ENCODE measurements around the gene SEMA3A. TPM values are rescaled to one million over a fixed set of nuclear protein-coding genes. Genes with fewer than 3 reads are reported as not detected.
"Not testable (repeated sequence)": the region's sequence is repeated elsewhere in the genome, so short reads cannot be mapped to it uniquely, and the experiment has no call there.

Gene SEMA3A
- total and polyA plus RNA-seq, 4 donors = 0.08 to 11.0 (median 5.7) TPM; not detected in 1

- 34 to 54% methylated on average over 2 of the region's 2 CpGs for WGBS, 2 donors
- no peaks in the 10 kb centered on the region for H3K4me1 ChIP-seq (ENCODE audit: control insufficient read depth in 1 of 2, insufficient read depth in 2 of 2, low read length in 2 of 2)
- no peak overlapping the region for H3K27ac ChIP-seq (ENCODE audit: low read depth in 1 of 2, low read length in 2 of 2)
- H3K27me3 ChIP-seq (ENCODE audit: control insufficient read depth in 1 of 2, insufficient read depth in 2 of 2, low read length in 1 of 2) = no peaks in the 10 kb centered on the region
- H3K4me3 ChIP-seq (ENCODE audit: low read length in 2 of 2) = no peak overlapping the region
- no peak for ATAC-seq (ENCODE audit: low FRiP score)
- no peak for DNase-seq
- intact Hi-C loops (cut with DNase I) = no loop called here
- H3K36me3 ChIP-seq (ENCODE audit: control insufficient read depth in 1 of 2, insufficient read depth in 2 of 2, low read length in 1 of 2) = no peaks in the 10 kb centered on the region
- no peaks in the 10 kb centered on the region for H3K9me3 ChIP-seq (ENCODE audit: control insufficient read depth, low read length)
Measured at GRCh38 chr7:84228526-84228925, 33.9 kb upstream of the SEMA3A start.

GRCh38 chr7:84226759-84227158 lies 32.2 kb upstream of the SEMA3A start:
- no peaks in the 10 kb centered on the region for H3K27me3 ChIP-seq (ENCODE audit: control insufficient read depth in 1 of 2, insufficient read depth in 2 of 2, low read length in 1 of 2)
- DNase-seq (no peak), ATAC-seq (ENCODE audit: low FRiP score) (no peak)
- intact Hi-C loops (cut with DNase I) = no loop called here
- H3K4me3 ChIP-seq (ENCODE audit: low read length in 2 of 2) = no peak overlapping the region
- H3K27ac ChIP-seq (ENCODE audit: low read depth in 1 of 2, low read length in 2 of 2) = no peak overlapping the region
- no peaks in the 10 kb centered on the region for H3K9me3 ChIP-seq (ENCODE audit: control insufficient read depth, low read length)
- H3K36me3 ChIP-seq (ENCODE audit: control insufficient read depth in 1 of 2, insufficient read depth in 2 of 2, low read length in 1 of 2) = no peaks in the 10 kb centered on the region
- H3K4me1 ChIP-seq (ENCODE audit: control insufficient read depth in 1 of 2, insufficient read depth in 2 of 2, low read length in 2 of 2) = no peaks in the 10 kb centered on the region
- 81 to 91% methylated on average over 2 of the region's 2 CpGs for WGBS, 2 donors

DNA sequence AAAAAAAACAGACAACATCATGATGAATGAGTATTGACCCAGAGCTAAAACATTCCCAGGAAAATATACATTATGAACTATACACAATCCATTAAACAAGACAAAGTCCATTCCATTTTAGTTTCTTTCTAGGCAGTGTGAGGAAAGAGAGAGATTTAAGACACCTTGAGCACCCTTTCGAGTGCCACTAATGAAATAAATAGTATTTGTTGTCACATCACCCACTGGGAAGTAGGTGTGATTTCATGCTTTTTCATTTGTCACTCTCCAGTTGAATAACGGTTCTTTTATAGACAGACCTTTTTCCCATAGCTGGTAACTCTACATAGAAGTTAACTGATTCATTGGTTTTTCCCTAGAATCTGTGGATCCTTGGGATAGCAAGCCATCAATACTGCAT lies 29.9 kb upstream of the SEMA3A start:
- DNase-seq (no peak), ATAC-seq (ENCODE audit: low FRiP score) (no peak)
- H3K27me3 ChIP-seq (ENCODE audit: control insufficient read depth in 1 of 2, insufficient read depth in 2 of 2, low read length in 1 of 2) = no peaks in the 10 kb centered on the region
- H3K9me3 ChIP-seq (ENCODE audit: control insufficient read depth, low read length) = no peaks in the 10 kb centered on the region
- no peak overlapping the region for H3K27ac ChIP-seq (ENCODE audit: low read depth in 1 of 2, low read length in 2 of 2)
- intact Hi-C loops (cut with DNase I) = no loop called here
- H3K4me3 ChIP-seq (ENCODE audit: low read length in 2 of 2) = no peak overlapping the region
- H3K4me1 ChIP-seq (ENCODE audit: control insufficient read depth in 1 of 2, insufficient read depth in 2 of 2, low read length in 2 of 2) = no peaks in the 10 kb centered on the region
- 22 to 54% methylated on average over 2 of the region's 2 CpGs for WGBS, 2 donors
- H3K36me3 ChIP-seq (ENCODE audit: control insufficient read depth in 1 of 2, insufficient read depth in 2 of 2, low read length in 1 of 2) = no peaks in the 10 kb centered on the region

DNA sequence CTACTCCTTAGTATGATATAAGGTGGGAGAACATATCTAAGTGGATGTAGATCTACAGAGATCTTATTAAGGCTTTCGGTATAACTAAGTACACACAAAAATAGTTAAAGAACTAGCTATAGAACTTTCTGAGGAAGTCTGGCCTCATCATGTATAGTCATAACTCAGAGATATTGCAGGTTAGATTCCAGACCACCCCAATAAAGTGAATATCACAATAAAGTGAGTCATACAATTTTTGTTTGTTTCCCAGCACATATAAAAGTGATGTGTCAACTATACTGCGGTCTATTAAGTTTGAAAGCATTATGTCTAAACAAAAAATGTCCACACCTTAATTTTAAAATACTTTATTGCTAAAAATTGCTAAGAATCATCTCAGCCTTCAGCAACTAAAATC lies 24.7 kb upstream of the SEMA3A start:
- H3K27ac ChIP-seq (ENCODE audit: low read depth in 1 of 2, low read length in 2 of 2) = no peak overlapping the region
- intact Hi-C loops (cut with DNase I) = no loop called here
- H3K36me3 ChIP-seq (ENCODE audit: control insufficient read depth in 1 of 2, insufficient read depth in 2 of 2, low read length in 1 of 2) = no peaks in the 10 kb centered on the region
- H3K4me3 ChIP-seq (ENCODE audit: low read length in 2 of 2) = no peak overlapping the region
- DNase-seq = no peak
- 95 to 98% methylated on average over 2 of the region's 2 CpGs for WGBS, 2 donors
- no peak for ATAC-seq (ENCODE audit: low FRiP score)
- H3K4me1 ChIP-seq (ENCODE audit: control insufficient read depth in 1 of 2, insufficient read depth in 2 of 2, low read length in 2 of 2) = no peaks in the 10 kb centered on the region
- H3K27me3 ChIP-seq (ENCODE audit: control insufficient read depth in 1 of 2, insufficient read depth in 2 of 2, low read length in 1 of 2) = no peaks in the 10 kb centered on the region
- no peaks in the 10 kb centered on the region for H3K9me3 ChIP-seq (ENCODE audit: control insufficient read depth, low read length)

- Histone ChIP-seq H3K27me3 (ENCODE audit: control insufficient read depth in 1 of 2, insufficient read depth in 2 of 2, low read length in 1 of 2) (no peaks in the 10 kb centered on the region), H3K4me3 (ENCODE audit: low read length in 2 of 2) (no peak overlapping the region), H3K9me3 (ENCODE audit: control insufficient read depth, low read length) (no peaks in the 10 kb centered on the region), H3K27ac (ENCODE audit: low read depth in 1 of 2, low read length in 2 of 2) (no peak overlapping the region), H3K4me1 (ENCODE audit: control insufficient read depth in 1 of 2, insufficient read depth in 2 of 2, low read length in 2 of 2) (no peaks in the 10 kb centered on the region), H3K36me3 (ENCODE audit: control insufficient read depth in 1 of 2, insufficient read depth in 2 of 2, low read length in 1 of 2) (no peaks in the 10 kb centered on the region)
- 8 to 18% methylated on average over 2 of the region's 2 CpGs for WGBS, 2 donors
- ATAC-seq (ENCODE audit: low FRiP score) (no peak), DNase-seq (no peak)
- intact Hi-C loops (cut with DNase I) = no loop called here
Measured at GRCh38 chr7:84218681-84219080, 24.1 kb upstream of the SEMA3A start.

DNA sequence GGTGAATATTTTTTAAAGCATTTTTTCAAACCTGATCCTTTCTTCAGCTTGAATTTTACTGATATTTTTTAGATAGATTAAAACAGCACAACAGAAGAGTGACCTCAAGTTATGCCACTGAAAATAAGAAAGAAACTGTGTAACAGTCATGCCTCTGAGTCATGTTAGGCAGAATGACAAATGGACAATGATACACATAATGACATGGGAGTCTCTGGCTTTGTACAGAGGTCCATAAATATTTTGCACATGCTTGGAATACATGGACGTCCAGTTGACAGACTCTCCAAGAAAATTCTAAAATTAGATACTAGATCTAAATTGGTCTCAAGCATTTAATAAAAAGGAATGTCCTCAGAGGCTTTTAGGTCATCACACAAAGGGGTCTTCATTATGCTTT lies 21.9 kb upstream of the SEMA3A start:
- H3K36me3 ChIP-seq (ENCODE audit: control insufficient read depth in 1 of 2, insufficient read depth in 2 of 2, low read length in 1 of 2) = no peaks in the 10 kb centered on the region
- H3K9me3 ChIP-seq (ENCODE audit: control insufficient read depth, low read length) = no peaks in the 10 kb centered on the region
- no peaks in the 10 kb centered on the region for H3K4me1 ChIP-seq (ENCODE audit: control insufficient read depth in 1 of 2, insufficient read depth in 2 of 2, low read length in 2 of 2)
- DNase-seq (no peak), ATAC-seq (ENCODE audit: low FRiP score) (no peak)
- WGBS, 2 donors = 3 to 5% methylated on average over 1 of the region's 1 CpG
- no peak overlapping the region for H3K4me3 ChIP-seq (ENCODE audit: low read length in 2 of 2)
- H3K27ac ChIP-seq (ENCODE audit: low read depth in 1 of 2, low read length in 2 of 2) = no peak overlapping the region
- no peaks in the 10 kb centered on the region for H3K27me3 ChIP-seq (ENCODE audit: control insufficient read depth in 1 of 2, insufficient read depth in 2 of 2, low read length in 1 of 2)
- intact Hi-C loops (cut with DNase I) = no loop called here

- DNase-seq; H3K27ac ChIP-seq (ENCODE audit: low read depth in 1 of 2, low read length in 2 of 2); H3K36me3 ChIP-seq (ENCODE audit: control insufficient read depth in 1 of 2, insufficient read depth in 2 of 2, low read length in 1 of 2); H3K4me1 ChIP-seq (ENCODE audit: control insufficient read depth in 1 of 2, insufficient read depth in 2 of 2, low read length in 2 of 2); H3K27me3 ChIP-seq (ENCODE audit: control insufficient read depth in 1 of 2, insufficient read depth in 2 of 2, low read length in 1 of 2); H3K4me3 ChIP-seq (ENCODE audit: low read length in 2 of 2); H3K9me3 ChIP-seq (ENCODE audit: control insufficient read depth, low read length); intact Hi-C loops (cut with DNase I); ATAC-seq (ENCODE audit: low FRiP score): not testable (repeated sequence)
- WGBS, 2 donors = 92% methylated on average over 6 of the region's 6 CpGs
Measured at GRCh38 chr7:84214757-84215156, 20.2 kb upstream of the SEMA3A start.

DNA sequence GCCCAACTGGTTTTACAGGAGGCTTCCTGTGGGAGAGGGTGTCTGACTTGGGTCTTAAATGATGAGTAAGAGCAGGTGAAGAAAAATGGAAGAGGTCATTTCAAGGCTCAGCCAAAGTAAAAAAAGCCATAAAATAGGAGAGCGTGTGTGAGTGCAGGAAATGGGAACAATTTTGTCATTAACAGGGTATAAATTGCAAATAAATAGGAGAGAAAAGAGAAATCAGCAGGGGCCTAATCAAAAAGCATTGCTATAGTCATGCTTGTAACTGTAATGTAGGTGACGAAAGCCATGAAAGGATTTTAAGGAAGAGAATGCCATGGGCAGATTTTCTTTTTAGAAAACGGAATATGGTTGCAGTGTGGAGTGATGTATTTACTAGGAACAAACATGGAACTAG lies 15.7 kb upstream of the SEMA3A start:
- DNase-seq = no peak
- Histone ChIP-seq H3K27me3 (ENCODE audit: control insufficient read depth in 1 of 2, insufficient read depth in 2 of 2, low read length in 1 of 2) (no peaks in the 10 kb centered on the region), H3K36me3 (ENCODE audit: control insufficient read depth in 1 of 2, insufficient read depth in 2 of 2, low read length in 1 of 2) (no peaks in the 10 kb centered on the region), H3K9me3 (ENCODE audit: control insufficient read depth, low read length) (no peaks in the 10 kb centered on the region), H3K4me1 (ENCODE audit: control insufficient read depth in 1 of 2, insufficient read depth in 2 of 2, low read length in 2 of 2) (no peaks in the 10 kb centered on the region), H3K27ac (ENCODE audit: low read depth in 1 of 2, low read length in 2 of 2) (no peak overlapping the region), H3K4me3 (ENCODE audit: low read length in 2 of 2) (no peak overlapping the region)
- 90% methylated on average over 3 of the region's 3 CpGs for WGBS, 2 donors
- intact Hi-C loops (cut with DNase I) = no loop called here
- no peak for ATAC-seq (ENCODE audit: low FRiP score)

- Histone ChIP-seq H3K27me3 (ENCODE audit: control insufficient read depth in 1 of 2, insufficient read depth in 2 of 2, low read length in 1 of 2) (no peaks in the 10 kb centered on the region), H3K4me3 (ENCODE audit: low read length in 2 of 2) (no peak overlapping the region), H3K36me3 (ENCODE audit: control insufficient read depth in 1 of 2, insufficient read depth in 2 of 2, low read length in 1 of 2) (no peaks in the 10 kb centered on the region), H3K27ac (ENCODE audit: low read depth in 1 of 2, low read length in 2 of 2) (no peak overlapping the region), H3K4me1 (ENCODE audit: control insufficient read depth in 1 of 2, insufficient read depth in 2 of 2, low read length in 2 of 2) (no peaks in the 10 kb centered on the region), H3K9me3 (ENCODE audit: control insufficient read depth, low read length) (no peaks in the 10 kb centered on the region)
- no peak for DNase-seq
- 62 to 72% methylated on average over 1 of the region's 1 CpG for WGBS, 2 donors
- intact Hi-C loops (cut with DNase I) = no loop called here
- ATAC-seq (ENCODE audit: low FRiP score) = no peak
Measured at GRCh38 chr7:84209006-84209405, 14.4 kb upstream of the SEMA3A start.

Data from aorta (tissue), 5 donors.